ENCODE results near the gene JAML. TPM values are rescaled to one million over a fixed set of nuclear protein-coding genes. Genes with fewer than 3 reads are reported as not detected.
A peak's percentile ranks its signal among the peaks of the same experiment; 100 is the strongest.

Gene JAML
- total RNA-seq, 4 donors from 2014 or later = 0.92 to 8.9 (median 1.2) TPM

DNA sequence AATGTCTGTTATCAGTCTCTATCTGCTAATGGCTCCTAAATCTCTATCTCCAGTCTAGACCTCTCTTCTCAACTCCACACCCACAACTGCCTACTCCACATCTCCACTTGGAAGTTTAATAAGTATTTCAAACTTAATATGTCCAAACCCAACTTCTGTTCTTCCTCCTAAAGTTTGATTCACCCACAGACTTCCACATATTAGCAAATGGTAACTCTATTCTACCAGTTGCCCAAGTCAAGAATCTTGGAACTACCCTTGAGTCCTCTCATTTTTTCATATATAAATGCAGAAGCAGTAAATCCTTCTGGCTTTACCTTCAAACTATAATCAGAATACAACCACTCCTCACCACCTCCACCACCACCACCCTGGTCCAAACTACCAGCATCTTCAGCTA lies 6.7 kb upstream of the JAML start:
- Histone ChIP-seq H3K9me3 (no peaks in the 10 kb centered on the region), H3K27ac (replicated peaks in 1 of 4) (no peak overlapping the region), H3K36me3 (peaks cover 0 to 4% (median 2%) of the 10 kb centered on the region in 4 donors), H3K4me1 (no peaks in the 10 kb centered on the region), H3K27me3 (no peaks in the 10 kb centered on the region), H3K4me3 (no peak overlapping the region)
- intact Hi-C loops (cut with DNase I) = no loop called here
- DNase-seq (ENCODE audit: extremely low spot score) = no peak
- no peak for TF ChIP-seq POLR2AphosphoS5 (IDR thresholded peaks at IDR 0.05)
- TF ChIP-seq, protein P1, sequence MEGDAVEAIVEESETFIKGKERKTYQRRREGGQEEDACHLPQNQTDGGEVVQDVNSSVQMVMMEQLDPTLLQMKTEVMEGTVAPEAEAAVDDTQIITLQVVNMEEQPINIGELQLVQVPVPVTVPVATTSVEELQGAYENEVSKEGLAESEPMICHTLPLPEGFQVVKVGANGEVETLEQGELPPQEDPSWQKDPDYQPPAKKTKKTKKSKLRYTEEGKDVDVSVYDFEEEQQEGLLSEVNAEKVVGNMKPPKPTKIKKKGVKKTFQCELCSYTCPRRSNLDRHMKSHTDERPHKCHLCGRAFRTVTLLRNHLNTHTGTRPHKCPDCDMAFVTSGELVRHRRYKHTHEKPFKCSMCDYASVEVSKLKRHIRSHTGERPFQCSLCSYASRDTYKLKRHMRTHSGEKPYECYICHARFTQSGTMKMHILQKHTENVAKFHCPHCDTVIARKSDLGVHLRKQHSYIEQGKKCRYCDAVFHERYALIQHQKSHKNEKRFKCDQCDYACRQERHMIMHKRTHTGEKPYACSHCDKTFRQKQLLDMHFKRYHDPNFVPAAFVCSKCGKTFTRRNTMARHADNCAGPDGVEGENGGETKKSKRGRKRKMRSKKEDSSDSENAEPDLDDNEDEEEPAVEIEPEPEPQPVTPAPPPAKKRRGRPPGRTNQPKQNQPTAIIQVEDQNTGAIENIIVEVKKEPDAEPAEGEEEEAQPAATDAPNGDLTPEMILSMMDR (IDR thresholded peaks at IDR 0.05) = no peak
- no peak for TF ChIP-seq EP300 (IDR thresholded peaks at IDR 0.05)
- TF ChIP-seq POLR2A (IDR thresholded peaks at IDR 0.05; ENCODE audit: low read depth) = no peak

DNA sequence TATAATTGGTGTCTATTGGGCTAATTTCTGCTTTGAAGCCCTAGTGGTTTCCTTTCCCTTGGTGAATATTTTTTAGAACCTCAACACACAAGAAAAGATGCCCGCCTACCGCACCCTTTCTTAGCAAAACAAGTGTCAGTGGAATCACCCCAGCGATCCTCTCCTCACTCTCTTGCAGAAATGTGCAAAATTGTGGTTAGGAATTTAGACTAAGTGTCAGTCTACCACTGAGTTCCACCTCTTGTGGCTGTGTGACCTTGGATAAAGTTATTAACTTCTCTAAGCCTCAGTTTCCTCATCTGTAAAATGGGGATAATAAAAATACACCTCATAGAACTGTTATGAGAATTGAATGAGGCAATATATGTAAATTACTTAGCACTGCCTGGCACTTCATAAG lies 5.3 kb upstream of the JAML start:
- 82% methylated on average over 3 of the region's 3 CpGs for WGBS
- H3K9me3 ChIP-seq = no peaks in the 10 kb centered on the region
- TF ChIP-seq, protein P1 (IDR thresholded peaks at IDR 0.05) = no peak
- no peak for TF ChIP-seq POLR2AphosphoS5 (IDR thresholded peaks at IDR 0.05)
- no peak for TF ChIP-seq POLR2A (IDR thresholded peaks at IDR 0.05; ENCODE audit: low read depth)
- TF ChIP-seq EP300 (IDR thresholded peaks at IDR 0.05) = no peak
- peaks cover 0 to 4% (median 2%) of the 10 kb centered on the region in 4 donors for H3K36me3 ChIP-seq
- no peak for DNase-seq (ENCODE audit: extremely low spot score)
- intact Hi-C loops (cut with DNase I) = no loop called here
- no peaks in the 10 kb centered on the region for H3K4me1 ChIP-seq
- H3K27ac ChIP-seq (replicated peaks in 1 of 4) = no peak overlapping the region
- no peaks in the 10 kb centered on the region for H3K27me3 ChIP-seq
- H3K4me3 ChIP-seq = no peak overlapping the region

DNA sequence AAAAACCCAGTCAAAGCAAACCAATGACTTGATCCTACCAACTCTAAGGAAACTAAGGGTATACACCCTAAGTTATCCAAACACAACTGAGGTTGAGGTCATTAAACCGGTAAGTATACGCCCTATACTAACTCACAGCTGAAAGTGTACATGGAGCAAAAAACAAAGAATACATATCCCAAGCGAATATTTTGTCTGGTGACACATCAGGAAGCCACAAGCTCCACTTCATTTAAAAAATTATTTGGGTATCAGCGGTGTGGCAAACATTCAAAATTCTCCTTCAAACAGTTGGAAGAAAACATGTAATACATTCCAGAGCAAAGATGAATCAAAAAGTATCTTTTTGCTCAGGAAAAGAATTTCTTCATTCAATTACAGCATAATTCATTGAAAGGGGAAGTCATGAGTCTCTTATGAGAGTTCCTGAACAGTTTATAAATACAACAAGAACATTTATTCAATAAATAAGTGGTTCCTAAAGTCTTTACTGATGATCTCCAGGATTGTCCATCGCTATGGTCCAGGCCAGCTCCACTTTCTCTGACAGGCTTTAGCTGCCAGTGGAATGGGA lies 4.5 kb upstream of the JAML start:
- Histone ChIP-seq H3K36me3 (peaks cover 0 to 4% (median 2%) of the 10 kb centered on the region in 4 donors), H3K4me3 (no peak overlapping the region), H3K27ac (replicated peaks in 1 of 4) (peak overlapping the region in 1 of 4 donors; percentile 9), H3K9me3 (no peaks in the 10 kb centered on the region), H3K27me3 (no peaks in the 10 kb centered on the region), H3K4me1 (no peaks in the 10 kb centered on the region)
- DNase-seq (ENCODE audit: extremely low spot score) = no peak
- intact Hi-C loops (cut with DNase I) = no loop called here
- TF ChIP-seq POLR2A (IDR thresholded peaks at IDR 0.05; ENCODE audit: low read depth) (no peak), POLR2AphosphoS5 (IDR thresholded peaks at IDR 0.05) (no peak)
- TF ChIP-seq, protein P1 (IDR thresholded peaks at IDR 0.05) = no peak
- WGBS = 81% methylated on average over 5 of the region's 5 CpGs

DNA sequence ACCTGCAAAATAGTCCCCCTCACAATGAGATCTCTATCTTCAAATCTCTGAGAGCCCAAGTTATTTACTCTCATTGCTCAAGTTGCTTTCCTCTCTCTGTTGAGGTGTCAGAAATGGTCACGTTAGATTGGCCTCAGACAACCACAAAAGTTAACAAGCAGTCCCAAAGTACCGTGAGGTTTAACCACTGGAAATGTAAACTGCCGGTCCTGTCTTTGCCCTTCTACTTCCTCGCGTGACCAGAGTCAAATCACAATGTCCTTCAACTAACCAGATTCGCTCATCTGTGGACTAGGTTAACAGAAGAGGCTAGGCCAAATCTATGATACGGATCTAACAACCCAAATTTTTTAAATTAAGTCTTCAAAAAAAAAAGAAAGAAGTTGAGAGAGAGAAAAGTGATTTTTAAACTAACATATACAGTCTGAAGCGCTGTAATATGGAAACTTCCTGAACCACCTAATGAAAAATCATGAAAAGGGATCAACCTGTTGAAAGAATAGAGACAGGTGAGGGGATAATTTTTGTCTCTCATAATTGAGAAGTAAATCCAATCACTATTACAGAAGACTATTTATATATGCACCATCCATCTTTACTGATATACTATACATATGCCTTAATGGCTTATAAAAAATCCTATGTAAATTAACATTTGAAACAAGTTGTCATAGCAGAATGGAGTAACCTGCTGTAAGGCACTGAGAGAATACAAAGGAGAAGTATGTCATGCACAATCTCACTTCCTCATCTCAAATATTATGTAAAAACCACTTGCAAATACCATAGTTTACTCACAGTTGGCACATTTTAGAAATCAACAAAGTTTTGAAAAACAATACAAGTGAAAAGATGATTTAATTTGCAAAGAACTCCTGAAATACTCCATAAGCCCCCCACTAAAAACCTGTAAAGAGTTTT lies 3.3 kb upstream of the JAML start:
- Histone ChIP-seq H3K4me1 (no peaks in the 10 kb centered on the region), H3K9me3 (no peaks in the 10 kb centered on the region), H3K36me3 (peaks cover 0 to 3% (median 1%) of the 10 kb centered on the region in 4 donors), H3K27ac (replicated peaks in 1 of 4) (no peak overlapping the region), H3K4me3 (no peak overlapping the region), H3K27me3 (no peaks in the 10 kb centered on the region)
- intact Hi-C loops (cut with DNase I) = no loop called here
- WGBS = 82% methylated on average over 8 of the region's 8 CpGs
- TF ChIP-seq POLR2AphosphoS5 (IDR thresholded peaks at IDR 0.05) (no peak), POLR2A (IDR thresholded peaks at IDR 0.05; ENCODE audit: low read depth) (no peak), EP300 (IDR thresholded peaks at IDR 0.05) (no peak)
- TF ChIP-seq, protein P1 (IDR thresholded peaks at IDR 0.05) = no peak
- no peak for DNase-seq (ENCODE audit: extremely low spot score)

Data from esophagus muscularis mucosa (tissue), 4 donors.